DLD1 (cell line): ENCODE measurements around the gene OLFML2A.

ENCODE experiments used
- in situ Hi-C: cut with HindIII; loops from 2 replicates; pipeline ENCODE4 v1.10.0; 2017; ENCODE audit warnings: low sequenced_read_pairs

Gene OLFML2A

GRCh38 chr9:124792257-124793014 lies 15.5 kb downstream of the OLFML2A start:
- in situ Hi-C loops, result no loop called here

- in situ Hi-C loops, result no loop called here
Measured at GRCh38 chr9:124793015-124793541, 16.1 kb downstream of the OLFML2A start.

- in situ Hi-C loops, result no loop called here
Measured at GRCh38 chr9:124794902-124795491, 18.1 kb downstream of the OLFML2A start.

GRCh38 chr9:124795881-124796431 lies 19.0 kb downstream of the OLFML2A start:
- in situ Hi-C loops, result no loop called here

GRCh38 chr9:124797343-124798103 lies 20.6 kb downstream of the OLFML2A start:
- in situ Hi-C loops, result no loop called here

- in situ Hi-C loops, result no loop called here
Measured at GRCh38 chr9:124799274-124800006, 22.5 kb downstream of the OLFML2A start.

GRCh38 chr9:124800306-124801259 lies 23.6 kb downstream of the OLFML2A start:
- in situ Hi-C loops, result no loop called here

GRCh38 chr9:124801356-124801755 lies 24.4 kb downstream of the OLFML2A start:
- in situ Hi-C loops, result no loop called here

- in situ Hi-C loops, result no loop called here
Measured at GRCh38 chr9:124802426-124802825, 25.5 kb downstream of the OLFML2A start.

GRCh38 chr9:124803911-124804310 lies 27.0 kb downstream of the OLFML2A start:
- in situ Hi-C loops, result no loop called here

- in situ Hi-C loops, result no loop called here
Measured at GRCh38 chr9:124805186-124805585, 28.3 kb downstream of the OLFML2A start.

GRCh38 chr9:124808246-124808956 lies 31.5 kb downstream of the OLFML2A start:
- in situ Hi-C loops, result no loop called here

GRCh38 chr9:124809211-124809610 lies 32.3 kb downstream of the OLFML2A start:
- in situ Hi-C loops, result no loop called here

- in situ Hi-C loops, result no loop called here
Measured at GRCh38 chr9:124809741-124810500, 33.0 kb downstream of the OLFML2A start.

GRCh38 chr9:124810663-124811355 lies 33.9 kb downstream of the OLFML2A start:
- in situ Hi-C loops, result no loop called here

- in situ Hi-C loops, result no loop called here
Measured at GRCh38 chr9:124812441-124812876, 35.5 kb downstream of the OLFML2A start.

GRCh38 chr9:124813041-124813440 lies 36.1 kb downstream of the OLFML2A start:
- in situ Hi-C loops, result no loop called here
